Astrocyte (in vitro differentiated cells and primary cell): ENCODE data around the gene OR6C65. TPM values are rescaled to one million over a fixed set of nuclear protein-coding genes. Genes with fewer than 3 reads are reported as not detected.

Source experiments
- DNase-seq: peaks from one replicate; pipeline ENCODE4 v3.0.0-alpha.2; 2010; ENCODE audit warnings: low read depth
- FAIRE-seq: peaks from 2 replicates; lab custom pipeline; 2011; peaks lifted over from hg19 to GRCh38; lab: Jason Lieb, UNC
- H2AFZ ChIP-seq: 2 replicates; pipeline ENCODE4 v1.6.0; 2012; ENCODE audit warnings: low read depth, low read length, inconsistent platforms
- H3K27ac ChIP-seq: 2 replicates; pipeline ENCODE4 v1.5.1; 2011; ENCODE audit warnings: low read depth, low read length, inconsistent platforms
- H3K27me3 ChIP-seq: 2 replicates; pipeline ENCODE4 v1.6.0; 2011; ENCODE audit warnings: low read length, inconsistent platforms; ENCODE audit not compliant: insufficient read depth
- H3K36me3 ChIP-seq: 2 replicates; pipeline ENCODE4 v1.5.1; 2011; ENCODE audit warnings: low read length, inconsistent platforms; ENCODE audit not compliant: insufficient read depth
- H3K4me1 ChIP-seq: 2 replicates; pipeline ENCODE4 v1.5.1; 2011; ENCODE audit warnings: low read length, inconsistent platforms; ENCODE audit not compliant: insufficient read depth
- H3K4me2 ChIP-seq: 2 replicates; pipeline ENCODE4 v1.6.0; 2012; ENCODE audit warnings: low read length, inconsistent platforms
- H3K4me3 ChIP-seq: 2 replicates; pipeline ENCODE4 v1.5.1; 2011; ENCODE audit warnings: low read depth, mild to moderate bottlenecking, low read length, inconsistent platforms; ENCODE audit not compliant: insufficient read depth
- H3K79me2 ChIP-seq: 2 replicates; pipeline ENCODE4 v1.6.0; 2012; ENCODE audit warnings: mild to moderate bottlenecking, low read length, inconsistent platforms; ENCODE audit not compliant: insufficient read depth
- H3K9ac ChIP-seq: 2 replicates; pipeline ENCODE4 v1.6.0; 2012; ENCODE audit warnings: mild to moderate bottlenecking, low read length, inconsistent platforms
- H3K9me3 ChIP-seq: 2 replicates; pipeline ENCODE4 v1.5.1; 2012; ENCODE audit warnings: low read depth, mild to moderate bottlenecking, low read length, inconsistent platforms; ENCODE audit not compliant: insufficient read depth
- H4K20me1 ChIP-seq: 2 replicates; pipeline ENCODE4 v1.6.0; 2012; ENCODE audit warnings: low read length, inconsistent platforms; ENCODE audit not compliant: insufficient read depth
- H3K27ac Mint-ChIP-seq: one replicate; pipeline ENCODE4 v1.8.0; 2021; ENCODE audit warnings: mild to moderate bottlenecking, mixed read lengths; ENCODE audit not compliant: unreplicated experiment
- H3K27me3 Mint-ChIP-seq: one replicate; pipeline ENCODE4 v1.8.0; 2021; ENCODE audit warnings: low read depth, mixed read lengths; ENCODE audit not compliant: unreplicated experiment
- H3K36me3 Mint-ChIP-seq: one replicate; pipeline ENCODE4 v1.8.0; 2021; ENCODE audit warnings: low read depth, mixed read lengths; ENCODE audit not compliant: unreplicated experiment
- H3K4me1 Mint-ChIP-seq: one replicate; pipeline ENCODE4 v1.8.0; 2021; ENCODE audit warnings: low read depth, mixed read lengths; ENCODE audit not compliant: unreplicated experiment
- H3K4me3 Mint-ChIP-seq: one replicate; pipeline ENCODE4 v1.8.0; 2021; ENCODE audit warnings: mild to moderate bottlenecking, moderate library complexity, mixed read lengths; ENCODE audit not compliant: unreplicated experiment
- H3K9me3 Mint-ChIP-seq: one replicate; pipeline ENCODE4 v1.8.0; 2021; ENCODE audit warnings: mild to moderate bottlenecking, mixed read lengths; ENCODE audit not compliant: unreplicated experiment
- CTCF ChIP-seq: IDR thresholded peaks from 2 replicates; pipeline ENCODE4 v1.5.1; 2011; ENCODE audit warnings: low read depth, mild to moderate bottlenecking, inconsistent platforms, low read length, moderate library complexity; ENCODE audit not compliant: insufficient read depth
- EZH2 ChIP-seq: IDR thresholded peaks from 2 replicates; pipeline ENCODE4 v1.6.1; 2012; ENCODE audit warnings: mild to moderate bottlenecking, low read length, inconsistent platforms; ENCODE audit not compliant: insufficient read depth
- total RNA-seq: library from RNA; stranded (reverse); gene quantifications from 2 replicates; pipeline ENCODE4 v1.2.1, GENCODE V29; 2021

Gene OR6C65
- total RNA-seq, 1 donor from 2014 or later: not detected

- FAIRE-seq: no peak
- no peaks in the 10 kb centered on the region for H3K27me3 Mint-ChIP-seq
- Histone ChIP-seq H4K20me1 (no peaks in the 10 kb centered on the region), H3K79me2 (no peaks in the 10 kb centered on the region), H3K9ac (no peak overlapping the region), H3K27me3 (no peaks in the 10 kb centered on the region), H3K27ac (no peak overlapping the region), H3K36me3 (no peaks in the 10 kb centered on the region), H3K9me3 (no peaks in the 10 kb centered on the region), H3K4me1 (no peaks in the 10 kb centered on the region), H3K4me2 (no peak overlapping the region), H3K4me3 (no peak overlapping the region), H2AFZ (no peak overlapping the region)
- TF ChIP-seq CTCF: no peak
- no peak for TF ChIP-seq EZH2
- H3K9me3 Mint-ChIP-seq: peaks cover 2% of the 10 kb centered on the region
- no peak overlapping the region for H3K27ac Mint-ChIP-seq
- no peak overlapping the region for H3K4me3 Mint-ChIP-seq
- H3K4me1 Mint-ChIP-seq: no peaks in the 10 kb centered on the region
- H3K36me3 Mint-ChIP-seq: no peaks in the 10 kb centered on the region
- no peak for DNase-seq
These were observed 16.6 kb downstream of the OR6C65 start for GRCh38 chr12:55416961-55417360.

- no peak for FAIRE-seq
- Mint-ChIP-seq H3K27ac (no peak overlapping the region), H3K9me3 (no peaks in the 10 kb centered on the region), H3K4me1 (no peaks in the 10 kb centered on the region), H3K36me3 (no peaks in the 10 kb centered on the region), H3K4me3 (no peak overlapping the region), H3K27me3 (no peaks in the 10 kb centered on the region)
- Histone ChIP-seq H3K27me3 (no peaks in the 10 kb centered on the region), H3K4me1 (no peaks in the 10 kb centered on the region), H3K36me3 (no peaks in the 10 kb centered on the region), H3K27ac (no peak overlapping the region), H3K4me2 (no peak overlapping the region), H2AFZ (no peak overlapping the region), H3K79me2 (no peaks in the 10 kb centered on the region), H4K20me1 (no peaks in the 10 kb centered on the region), H3K9ac (no peak overlapping the region), H3K9me3 (no peaks in the 10 kb centered on the region), H3K4me3 (no peak overlapping the region)
- TF ChIP-seq EZH2 (no peak), CTCF (no peak)
- no peak for DNase-seq
These were observed 20.1 kb downstream of the OR6C65 start for GRCh38 chr12:55420307-55420962.

GRCh38 chr12:55425954-55426353 is 25.6 kb downstream of the OR6C65 start, which contains the start of gene OR6C76:
Gene OR6C76, plus strand, starts transcription at chr12:55426254. Its CDS starts 0 bp downstream, at chr12:55426254.
- no peak for FAIRE-seq

More at GRCh38 chr12:55425954-55426353, 25.6 kb downstream of the OR6C65 start, which contains the start of gene OR6C76:
- Histone ChIP-seq H3K4me3 (no peak within 1 kb of the TSS), H3K9me3 (no peaks in the 10 kb centered on the region), H3K4me2 (no peak within 1 kb of the TSS), H3K36me3 (no peaks in the 10 kb centered on the region), H3K4me1 (no peaks in the 10 kb centered on the region), H3K27ac (no peak within 1 kb of the TSS), H4K20me1 (no peaks in the 10 kb centered on the region), H3K27me3 (no peaks in the 10 kb centered on the region), H3K79me2 (no peaks in the 10 kb centered on the region), H2AFZ (no peak within 1 kb of the TSS), H3K9ac (no peak within 1 kb of the TSS)
- Mint-ChIP-seq H3K4me1 (no peaks in the 10 kb centered on the region), H3K4me3 (no peak within 1 kb of the TSS), H3K27me3 (no peaks in the 10 kb centered on the region), H3K9me3 (no peaks in the 10 kb centered on the region), H3K36me3 (no peaks in the 10 kb centered on the region), H3K27ac (no peak within 1 kb of the TSS)
- TF ChIP-seq EZH2: no peak
- no peak for TF ChIP-seq CTCF
- DNase-seq: no peak
